Measurements from ENCODE around the gene FKBP1B.
"Not testable (repeated sequence)": the region's sequence is repeated elsewhere in the genome, so short reads cannot be mapped to it uniquely, and the experiment has no call there.

FKBP1B gene

GRCh38 chr2:24049485-24050021 lies at the start of gene FKBP1B:
Gene FKBP1B (plus strand): TSS chr2:24049741. CDS start chr2:24049850, 109 bp downstream.
- H3K36me3 Mint-ChIP-seq = peaks cover 7% of the 10 kb centered on the region
- no peak within 1 kb of the TSS for H3K4me3 Mint-ChIP-seq
- peaks cover 26% of the 10 kb centered on the region for H3K4me1 Mint-ChIP-seq
- peak; percentile 61 for ATAC-seq
- DNase-seq (ENCODE audit: low spot score in 2 of 2) = peak; percentile 66 to 78
- no peak within 1 kb of the TSS for H3K27ac Mint-ChIP-seq
- no peaks in the 10 kb centered on the region for H3K9me3 Mint-ChIP-seq

- no peaks in the 10 kb centered on the region for H3K9me3 Mint-ChIP-seq
- no peak overlapping the region for H3K4me3 Mint-ChIP-seq
- H3K27ac Mint-ChIP-seq = no peak overlapping the region
- H3K4me1 Mint-ChIP-seq = peaks cover 8% of the 10 kb centered on the region
- H3K36me3 Mint-ChIP-seq = no peaks in the 10 kb centered on the region
- ATAC-seq (no peak), DNase-seq (ENCODE audit: low spot score in 2 of 2) (no peak)
Measured at GRCh38 chr2:24007693-24008092, 41.8 kb upstream of the FKBP1B start.

DNA sequence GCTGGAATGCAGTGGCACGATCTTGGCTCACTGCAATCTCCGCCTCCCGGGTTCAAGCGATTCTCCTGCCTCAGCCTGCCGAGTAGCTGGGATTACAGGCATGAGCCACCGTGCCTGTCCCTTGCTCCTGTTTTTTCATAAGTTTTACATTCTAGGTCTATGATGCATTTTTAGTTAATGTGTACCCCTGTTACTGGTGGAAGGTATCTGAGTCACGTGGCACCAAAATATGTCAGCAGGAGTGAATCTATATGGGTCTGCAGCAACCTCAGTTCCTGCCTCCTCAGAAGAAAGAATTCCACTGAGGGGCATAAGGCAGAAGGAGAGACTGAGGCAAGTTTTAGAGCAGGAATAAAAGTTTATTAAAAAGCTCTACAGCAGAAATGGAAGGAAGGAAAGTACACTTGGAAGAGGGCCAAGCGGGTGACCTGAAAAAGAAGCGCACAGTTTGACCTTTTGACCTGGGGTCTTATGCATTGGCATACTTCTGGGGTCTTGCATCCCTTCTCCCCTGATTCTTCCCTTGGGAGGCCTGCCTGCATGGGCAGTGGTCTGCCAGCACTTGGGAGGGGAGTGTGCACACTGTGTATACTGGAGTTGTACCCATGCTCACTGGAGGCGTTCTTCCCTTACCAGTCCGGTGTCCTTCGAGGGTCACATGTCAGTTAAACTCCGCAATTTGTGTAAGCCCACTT lies 40.7 kb upstream of the FKBP1B start:
- peaks cover 8% of the 10 kb centered on the region for H3K4me1 Mint-ChIP-seq
- no peak overlapping the region for H3K27ac Mint-ChIP-seq
- no peaks in the 10 kb centered on the region for H3K9me3 Mint-ChIP-seq
- no peak for ATAC-seq
- no peak overlapping the region for H3K4me3 Mint-ChIP-seq
- no peak for DNase-seq (ENCODE audit: low spot score in 2 of 2)
- H3K36me3 Mint-ChIP-seq = no peaks in the 10 kb centered on the region

GRCh38 chr2:24009367-24009679 lies 40.2 kb upstream of the FKBP1B start:
- no peaks in the 10 kb centered on the region for H3K36me3 Mint-ChIP-seq
- no peak overlapping the region for H3K4me3 Mint-ChIP-seq
- no peak for ATAC-seq
- DNase-seq (ENCODE audit: low spot score in 2 of 2) = no peak
- no peaks in the 10 kb centered on the region for H3K9me3 Mint-ChIP-seq
- peaks cover 8% of the 10 kb centered on the region for H3K4me1 Mint-ChIP-seq
- H3K27ac Mint-ChIP-seq = no peak overlapping the region

DNA sequence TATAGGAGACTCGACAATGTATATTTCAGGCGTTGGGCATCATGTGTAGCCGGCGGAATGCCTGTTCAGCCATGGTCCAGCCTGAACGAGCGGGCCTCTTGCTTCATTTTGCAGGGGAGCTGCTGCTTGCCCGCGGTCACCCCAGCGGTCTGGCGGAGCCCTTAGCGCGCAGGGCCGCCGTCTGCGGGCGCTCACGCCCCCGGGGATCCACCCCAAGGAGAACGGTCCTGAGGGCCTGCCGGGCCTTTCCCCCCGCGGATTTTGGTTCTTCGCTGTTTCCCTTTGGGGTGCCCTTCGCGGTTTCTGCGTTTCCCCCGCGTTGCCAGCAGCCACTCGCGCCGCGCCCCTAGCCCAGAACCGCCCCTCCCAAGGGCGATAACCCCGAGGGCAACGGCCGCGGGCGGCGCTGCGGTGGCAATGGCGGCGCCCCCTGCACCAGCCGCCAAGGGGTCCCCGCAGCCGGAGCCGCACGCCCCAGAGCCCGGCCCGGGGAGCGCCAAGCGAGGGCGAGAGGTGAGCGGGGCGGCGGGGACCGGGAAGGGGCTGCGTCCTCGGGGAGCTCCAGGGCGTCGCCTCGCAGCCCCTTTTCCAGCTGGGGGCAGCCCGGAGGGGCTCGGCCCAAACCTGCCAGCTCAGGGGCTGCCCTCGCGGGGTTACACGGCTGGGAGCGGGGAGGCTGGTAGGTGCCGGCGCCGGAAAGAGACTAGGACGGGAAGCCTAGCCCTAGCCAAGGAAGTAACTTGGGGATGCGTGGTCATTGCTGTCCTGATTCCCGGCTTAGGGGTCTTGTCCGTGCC lies 39.7 kb upstream of the FKBP1B start, which contains the start of gene MFSD2B:
Gene MFSD2B (plus strand): TSS at position 406 of the 797 bp plus-strand sequence. CDS start 12 bp downstream, at position 418.
- H3K4me3 Mint-ChIP-seq = no peak within 1 kb of the TSS
- H3K4me1 Mint-ChIP-seq = peaks cover 8% of the 10 kb centered on the region
- H3K9me3 Mint-ChIP-seq = no peaks in the 10 kb centered on the region
- ATAC-seq = peak; percentile 39
- DNase-seq (ENCODE audit: low spot score in 2 of 2) = no peak
- H3K27ac Mint-ChIP-seq = no peak within 1 kb of the TSS
- no peaks in the 10 kb centered on the region for H3K36me3 Mint-ChIP-seq

DNA sequence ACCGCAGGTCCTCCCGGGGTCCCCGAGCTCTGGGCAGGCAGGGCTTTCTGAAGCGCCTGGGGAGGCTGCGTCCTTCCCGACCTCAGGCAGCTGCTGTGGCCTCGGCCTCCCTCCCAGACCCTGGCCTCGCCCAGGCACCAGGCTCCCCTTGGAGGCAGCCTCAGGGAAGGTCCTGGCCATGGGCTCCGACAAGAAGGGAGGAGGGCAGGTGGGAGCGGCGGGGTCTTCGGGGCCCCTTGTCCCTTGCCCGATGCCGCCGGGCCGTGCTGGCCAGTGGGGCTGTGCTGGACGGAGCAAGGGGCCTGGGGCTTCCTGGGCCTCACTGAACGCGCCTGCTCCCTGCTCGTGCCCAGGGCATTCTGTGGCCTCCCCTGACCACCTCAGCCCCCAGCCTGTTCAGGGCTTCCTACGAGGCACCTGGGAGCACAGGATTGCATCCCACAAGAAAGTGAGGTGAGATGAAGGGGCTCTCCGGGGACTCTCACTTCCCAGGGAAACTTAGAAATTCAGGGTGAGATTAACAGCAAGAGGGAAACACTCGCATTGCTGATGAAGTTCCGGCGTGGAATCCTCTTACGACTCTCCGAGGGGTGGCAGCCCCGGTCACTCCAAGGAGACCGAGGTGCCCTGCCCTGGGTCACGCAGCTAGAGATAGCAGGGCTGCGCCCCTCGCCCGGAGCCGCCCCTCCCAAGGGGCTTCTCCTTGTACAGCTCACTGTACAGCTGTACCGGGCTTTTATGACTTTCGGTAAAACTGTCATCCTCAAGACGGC lies 38.9 kb upstream of the FKBP1B start:
- H3K4me1 Mint-ChIP-seq = peaks cover 8% of the 10 kb centered on the region
- no peaks in the 10 kb centered on the region for H3K9me3 Mint-ChIP-seq
- no peak overlapping the region for H3K4me3 Mint-ChIP-seq
- H3K27ac Mint-ChIP-seq = no peak overlapping the region
- DNase-seq (ENCODE audit: low spot score in 2 of 2) (no peak), ATAC-seq (peak; percentile 36)
- H3K36me3 Mint-ChIP-seq = no peaks in the 10 kb centered on the region

DNA sequence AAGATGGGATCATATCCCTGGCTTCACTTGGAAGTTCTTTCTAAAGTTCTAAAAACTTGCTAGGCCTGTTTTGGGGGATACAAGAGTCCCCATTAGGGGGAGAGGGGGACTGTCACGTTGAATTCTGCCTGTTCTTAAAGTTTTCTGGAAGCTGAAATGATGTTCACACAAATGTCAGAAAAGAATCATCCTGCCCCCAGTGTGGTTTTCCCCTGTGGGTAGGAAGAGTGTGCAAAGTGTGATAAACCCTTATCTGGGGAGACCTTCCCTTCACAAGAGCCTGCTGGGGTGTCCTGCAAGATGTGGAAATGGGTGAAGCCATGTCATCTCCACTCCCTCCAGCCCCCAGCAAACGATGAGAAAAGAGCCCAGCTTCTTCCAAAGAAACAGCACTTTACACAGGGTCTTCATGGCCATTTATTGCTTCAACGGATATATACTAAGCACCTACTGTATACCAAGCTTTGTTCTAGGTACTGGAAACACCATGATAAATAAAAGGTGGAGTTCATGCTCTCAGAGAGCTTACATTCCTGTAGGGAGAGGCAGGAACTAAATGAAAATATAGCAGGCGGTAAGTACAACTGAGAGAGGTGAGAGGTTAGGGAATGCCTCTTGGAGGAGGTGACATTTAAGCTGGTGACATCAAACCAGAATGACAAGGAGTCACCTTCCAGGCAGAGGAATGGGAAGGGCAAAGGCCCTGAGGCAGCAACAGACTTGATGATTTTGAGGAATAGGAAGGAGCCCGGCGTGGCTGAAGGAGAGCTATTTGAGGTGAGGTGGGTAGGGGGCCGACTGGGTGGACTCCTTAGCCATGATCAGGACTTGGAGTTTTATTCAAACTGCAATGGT lies 38.1 kb upstream of the FKBP1B start:
- H3K9me3 Mint-ChIP-seq = no peaks in the 10 kb centered on the region
- no peak overlapping the region for H3K27ac Mint-ChIP-seq
- no peak overlapping the region for H3K4me3 Mint-ChIP-seq
- ATAC-seq (no peak), DNase-seq (ENCODE audit: low spot score in 2 of 2) (no peak)
- peaks cover 8% of the 10 kb centered on the region for H3K4me1 Mint-ChIP-seq
- no peaks in the 10 kb centered on the region for H3K36me3 Mint-ChIP-seq

- Mint-ChIP-seq H3K36me3 (no peaks in the 10 kb centered on the region), H3K9me3 (no peaks in the 10 kb centered on the region), H3K4me3 (no peak overlapping the region), H3K4me1 (peaks cover 8% of the 10 kb centered on the region), H3K27ac (no peak overlapping the region)
- ATAC-seq (no peak), DNase-seq (ENCODE audit: low spot score in 2 of 2) (no peak)
Measured at GRCh38 chr2:24012521-24013188, 36.9 kb upstream of the FKBP1B start.

DNA sequence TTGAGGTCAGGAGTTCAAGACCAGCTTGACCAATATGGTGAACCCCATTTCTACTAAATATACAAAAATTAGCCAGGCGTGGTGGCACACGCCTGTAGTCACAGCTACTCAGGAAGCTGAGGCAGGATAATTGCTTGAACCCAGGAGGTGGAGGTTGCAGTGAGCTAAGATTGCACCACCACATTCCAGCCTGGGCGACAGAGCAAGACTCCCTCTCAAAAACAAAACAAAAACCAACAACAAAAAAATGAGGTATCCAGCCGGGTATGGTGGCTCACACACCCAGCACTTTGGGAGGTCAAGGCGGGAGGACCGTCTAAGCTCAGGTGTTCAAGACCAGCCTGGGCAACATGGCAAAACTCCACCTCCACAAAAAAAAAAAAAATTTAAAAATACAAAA lies 34.6 kb upstream of the FKBP1B start:
- H3K4me3 Mint-ChIP-seq; ATAC-seq; H3K36me3 Mint-ChIP-seq; H3K27ac Mint-ChIP-seq; H3K9me3 Mint-ChIP-seq; H3K4me1 Mint-ChIP-seq; DNase-seq (ENCODE audit: low spot score in 2 of 2): not testable (repeated sequence)

GRCh38 chr2:24015562-24016375 lies 33.8 kb upstream of the FKBP1B start:
- Mint-ChIP-seq H3K27ac (no peak overlapping the region), H3K36me3 (no peaks in the 10 kb centered on the region), H3K4me3 (no peak overlapping the region), H3K4me1 (peaks cover 8% of the 10 kb centered on the region), H3K9me3 (no peaks in the 10 kb centered on the region)
- peak; percentile 19 for ATAC-seq
- no peak for DNase-seq (ENCODE audit: low spot score in 2 of 2)

DNA sequence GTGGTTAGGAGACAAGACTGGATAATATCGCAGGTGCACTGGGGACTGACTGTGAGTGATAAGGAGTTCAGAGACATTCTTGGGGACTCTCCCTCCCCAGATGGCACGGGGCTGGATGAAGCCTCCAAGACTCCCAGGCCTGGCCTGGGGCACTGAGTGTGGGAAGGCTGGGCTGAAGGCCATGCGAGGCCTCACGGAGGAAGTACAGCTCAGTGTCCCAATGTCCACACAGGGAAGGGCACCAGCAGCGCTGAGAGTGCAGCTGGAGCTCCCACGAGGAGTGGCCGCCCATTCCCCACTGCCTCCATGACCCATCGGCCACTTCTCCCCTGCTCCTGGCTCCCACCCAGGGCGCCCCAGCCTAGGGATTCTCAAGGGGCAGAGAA lies 33.2 kb upstream of the FKBP1B start:
- Mint-ChIP-seq H3K36me3 (no peaks in the 10 kb centered on the region), H3K27ac (no peak overlapping the region), H3K9me3 (no peaks in the 10 kb centered on the region), H3K4me1 (peaks cover 5% of the 10 kb centered on the region), H3K4me3 (no peak overlapping the region)
- ATAC-seq (peak; percentile 14), DNase-seq (ENCODE audit: low spot score in 2 of 2) (no peak)

DNA sequence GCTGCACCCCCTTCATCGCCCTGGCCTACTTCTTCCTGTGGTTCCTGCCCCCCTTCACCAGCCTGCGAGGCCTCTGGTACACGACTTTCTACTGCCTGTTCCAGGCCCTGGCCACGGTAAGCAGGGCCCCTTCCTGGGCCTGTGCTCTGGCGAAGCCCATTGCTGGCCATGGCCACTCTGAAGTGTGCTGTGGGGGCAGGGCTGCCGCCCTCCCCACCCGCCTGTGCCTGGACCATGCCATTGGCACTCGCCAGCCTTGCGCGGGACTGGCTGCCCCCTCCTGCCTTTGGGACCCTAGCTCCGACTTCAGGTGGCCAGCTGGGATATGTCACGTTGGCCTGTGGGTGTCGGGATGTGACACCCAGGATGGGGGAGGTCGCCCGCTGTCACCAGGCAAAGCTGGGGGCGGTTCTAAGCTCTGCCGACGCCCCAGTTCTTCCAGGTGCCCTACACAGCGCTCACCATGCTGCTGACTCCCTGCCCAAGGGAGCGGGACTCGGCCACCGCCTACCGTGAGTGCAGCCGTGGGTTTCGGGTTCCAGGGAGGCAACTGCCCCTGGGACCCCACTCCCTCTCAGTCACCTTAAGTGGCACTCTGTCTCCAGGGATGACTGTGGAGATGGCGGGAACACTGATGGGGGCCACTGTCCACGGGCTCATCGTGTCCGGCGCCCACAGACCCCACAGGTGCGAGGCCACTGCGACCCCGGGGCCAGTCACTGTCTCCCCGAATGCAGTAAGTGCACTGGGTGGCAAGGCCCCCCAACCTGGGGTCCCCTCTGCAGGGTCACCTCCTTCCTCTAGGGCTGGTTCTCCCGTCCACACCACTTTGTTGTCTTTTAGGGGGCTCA lies 32.5 kb upstream of the FKBP1B start:
- no peak for DNase-seq (ENCODE audit: low spot score in 2 of 2)
- H3K9me3 Mint-ChIP-seq = no peaks in the 10 kb centered on the region
- no peaks in the 10 kb centered on the region for H3K36me3 Mint-ChIP-seq
- no peak for ATAC-seq
- no peaks in the 10 kb centered on the region for H3K4me1 Mint-ChIP-seq
- H3K4me3 Mint-ChIP-seq = no peak overlapping the region
- H3K27ac Mint-ChIP-seq = no peak overlapping the region

GRCh38 chr2:24017711-24018110 lies 31.8 kb upstream of the FKBP1B start:
- ATAC-seq = no peak

More at GRCh38 chr2:24017711-24018110, 31.8 kb upstream of the FKBP1B start:
- H3K27ac Mint-ChIP-seq = no peak overlapping the region
- no peak for DNase-seq (ENCODE audit: low spot score in 2 of 2)
- H3K4me3 Mint-ChIP-seq = no peak overlapping the region
- H3K4me1 Mint-ChIP-seq = no peaks in the 10 kb centered on the region
- H3K9me3 Mint-ChIP-seq = no peaks in the 10 kb centered on the region
- no peaks in the 10 kb centered on the region for H3K36me3 Mint-ChIP-seq

Data from stimulated activated effector memory CD8-positive, alpha-beta T cell treated with anti-CD3 and anti-CD28 coated beads, Interleukin-12 subunit alpha, Interleukin-12 subunit beta, amount 100 ng/mL, for 72 hours (primary cell).